ENCODE data around the gene GTPBP4. TPM values are rescaled to one million over a fixed set of nuclear protein-coding genes. Genes with fewer than 3 reads are reported as not detected.

GTPBP4 gene
- total RNA-seq, 1 donor, result 26.5 TPM

- no peak for TF ChIP-seq CTCF (IDR thresholded peaks at IDR 0.05; ENCODE audit: insufficient read depth, low read length)
- DNase-seq (ENCODE audit: low read depth), result no peak
- H3K4me3 ChIP-seq (ENCODE audit: low read depth, low read length), result no peak overlapping the region
Observed at GRCh38 chr10:1068380-1069361, 80.4 kb downstream of the GTPBP4 start.

Other genes with a start within 250 kb of the GTPBP4 start
- 25.2 and 38.7 TPM in 2 replicates for gene LARP4B, start 56.7 kb upstream of the GTPBP4 start, total RNA-seq (ENCODE audit: low replicate concordance)
- not detected in 2 replicates for gene IDI2, start 37.4 kb downstream of the GTPBP4 start, total RNA-seq (ENCODE audit: low replicate concordance)
- 48.1 and 67.4 TPM in 2 replicates for gene IDI1, start 60.7 kb downstream of the GTPBP4 start, total RNA-seq (ENCODE audit: low replicate concordance)
- gene WDR37, start 68.0 kb downstream of the GTPBP4 start, total RNA-seq (ENCODE audit: low replicate concordance), result 14.4 and 17.0 TPM in 2 replicates